ENCODE results near the gene TANGO2.
A peak's percentile ranks its signal among the peaks of the same experiment; 100 is the strongest.

TANGO2 gene

DNA sequence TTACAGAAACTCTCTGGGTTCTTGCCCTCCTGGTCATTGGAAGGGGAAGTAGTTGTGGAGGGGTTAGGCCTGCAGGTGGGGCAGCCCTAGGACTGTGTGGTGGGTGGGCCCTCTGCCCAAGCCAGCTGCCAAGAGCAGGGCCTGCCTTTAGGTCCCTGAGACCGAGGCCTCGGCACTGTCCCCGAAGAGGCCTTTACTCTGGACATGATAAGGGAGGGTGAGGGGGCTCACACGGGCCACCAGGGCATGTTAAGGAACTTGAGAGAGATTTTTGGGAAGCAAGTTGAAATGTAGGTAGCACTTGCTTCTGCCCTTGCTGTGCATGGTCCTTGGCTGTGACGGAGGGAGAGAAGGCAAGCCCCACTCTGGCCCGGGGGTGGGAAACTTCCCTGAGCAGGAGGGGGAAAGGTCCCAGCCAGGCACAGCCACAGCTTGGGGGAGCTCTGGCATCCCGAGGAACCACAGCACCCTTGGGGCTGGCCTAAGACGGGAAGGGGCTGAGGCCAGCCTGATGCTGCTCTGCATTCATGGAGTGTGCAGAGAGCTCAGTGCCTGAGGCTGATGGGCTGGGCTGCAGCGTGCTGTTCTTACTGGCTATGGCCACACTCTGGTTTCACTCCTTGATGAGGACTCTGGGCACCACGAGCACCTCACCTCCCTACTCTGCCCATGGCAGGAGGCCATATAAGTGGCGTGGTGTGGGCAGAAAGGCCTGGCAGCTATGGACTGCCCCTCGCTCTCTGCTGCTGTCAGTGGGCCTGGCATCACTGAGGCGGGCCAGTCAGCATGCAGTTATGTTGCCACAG lies 87.2 kb downstream of the TANGO2 start:
- no peak for TF ChIP-seq CTCF (IDR thresholded peaks at IDR 0.05; ENCODE audit: extremely low read depth, missing control alignments)
- no peak for DNase-seq (ENCODE audit: low spot score)

DNA sequence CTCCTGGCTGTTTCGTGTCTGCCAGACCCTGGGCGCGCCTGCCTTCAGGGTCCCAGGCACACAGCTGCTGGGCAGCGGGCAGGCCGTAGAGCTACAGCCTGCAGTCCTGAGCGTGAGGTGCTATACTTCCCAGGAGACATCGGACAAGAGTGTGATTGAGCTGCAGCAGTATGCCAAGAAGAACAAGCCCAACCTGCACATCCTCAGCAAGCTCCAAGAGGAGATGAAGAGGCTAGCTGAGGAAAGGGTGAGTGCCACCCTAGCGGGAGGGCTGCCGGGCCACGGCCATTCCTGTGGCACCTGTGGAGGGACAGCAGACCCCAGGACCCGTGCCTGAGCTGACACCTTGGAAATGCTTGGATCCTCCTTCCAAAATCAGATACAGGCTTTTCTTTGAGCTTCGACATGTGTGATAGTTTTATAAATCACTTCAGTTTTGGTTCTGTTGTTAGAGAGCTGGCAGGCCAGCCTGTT lies 87.9 kb downstream of the TANGO2 start:
- DNase-seq (ENCODE audit: low spot score): no peak
- no peak for TF ChIP-seq CTCF (IDR thresholded peaks at IDR 0.05; ENCODE audit: extremely low read depth, missing control alignments)

- no peak for TF ChIP-seq CTCF (IDR thresholded peaks at IDR 0.05; ENCODE audit: extremely low read depth, missing control alignments)
- DNase-seq (ENCODE audit: low spot score): no peak
Measured at GRCh38 chr22:20109411-20110358, 88.8 kb downstream of the TANGO2 start.

- no peak for DNase-seq (ENCODE audit: low spot score)
- no peak for TF ChIP-seq CTCF (IDR thresholded peaks at IDR 0.05; ENCODE audit: extremely low read depth, missing control alignments)
Measured at GRCh38 chr22:20110359-20110985, 89.6 kb downstream of the TANGO2 start.

DNA sequence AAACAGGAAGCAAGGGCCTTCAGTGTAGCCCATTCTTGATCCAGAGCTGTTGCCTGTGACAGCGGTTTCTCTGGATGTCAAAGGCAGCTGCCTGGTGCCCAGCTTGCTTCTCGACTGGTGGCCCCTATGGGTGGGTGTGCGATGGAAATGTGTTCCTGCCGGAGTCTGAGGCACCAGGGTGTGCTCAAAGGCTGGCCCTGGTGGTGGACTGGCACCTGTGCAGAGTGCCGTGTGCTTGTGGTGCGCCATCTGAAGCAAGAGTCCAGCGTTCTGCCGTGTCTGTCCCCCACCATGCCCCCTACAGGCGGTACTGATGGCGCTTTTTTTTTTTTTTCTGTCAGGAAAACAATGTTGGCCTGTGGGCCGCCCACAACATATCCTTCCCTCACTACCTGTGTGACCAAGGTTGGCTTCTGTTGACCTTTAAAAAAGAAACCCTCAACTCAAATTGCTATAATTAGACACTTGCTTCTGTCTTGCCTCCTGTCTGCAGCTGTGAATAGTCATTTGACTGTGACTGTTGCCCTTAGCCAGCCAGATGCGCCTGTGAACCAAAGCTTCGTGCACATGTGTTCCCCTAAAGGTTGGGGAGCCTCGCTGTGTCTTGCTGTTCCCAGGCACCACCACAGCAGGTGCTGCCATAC lies 90.3 kb downstream of the TANGO2 start:
- TF ChIP-seq CTCF (IDR thresholded peaks at IDR 0.05; ENCODE audit: extremely low read depth, missing control alignments): peak; percentile 11
- peak; percentile 74 for DNase-seq (ENCODE audit: low spot score)

GRCh38 chr22:20111689-20112622 lies 91.0 kb downstream of the TANGO2 start:
- no peak for DNase-seq (ENCODE audit: low spot score)
- TF ChIP-seq CTCF (IDR thresholded peaks at IDR 0.05; ENCODE audit: extremely low read depth, missing control alignments): no peak
